ENCODE results near the gene MMAB. TPM values are rescaled to one million over a fixed set of nuclear protein-coding genes. Genes with fewer than 3 reads are reported as not detected.

The MMAB gene
- total RNA-seq = 126 and 129 TPM in 2 replicates

DNA sequence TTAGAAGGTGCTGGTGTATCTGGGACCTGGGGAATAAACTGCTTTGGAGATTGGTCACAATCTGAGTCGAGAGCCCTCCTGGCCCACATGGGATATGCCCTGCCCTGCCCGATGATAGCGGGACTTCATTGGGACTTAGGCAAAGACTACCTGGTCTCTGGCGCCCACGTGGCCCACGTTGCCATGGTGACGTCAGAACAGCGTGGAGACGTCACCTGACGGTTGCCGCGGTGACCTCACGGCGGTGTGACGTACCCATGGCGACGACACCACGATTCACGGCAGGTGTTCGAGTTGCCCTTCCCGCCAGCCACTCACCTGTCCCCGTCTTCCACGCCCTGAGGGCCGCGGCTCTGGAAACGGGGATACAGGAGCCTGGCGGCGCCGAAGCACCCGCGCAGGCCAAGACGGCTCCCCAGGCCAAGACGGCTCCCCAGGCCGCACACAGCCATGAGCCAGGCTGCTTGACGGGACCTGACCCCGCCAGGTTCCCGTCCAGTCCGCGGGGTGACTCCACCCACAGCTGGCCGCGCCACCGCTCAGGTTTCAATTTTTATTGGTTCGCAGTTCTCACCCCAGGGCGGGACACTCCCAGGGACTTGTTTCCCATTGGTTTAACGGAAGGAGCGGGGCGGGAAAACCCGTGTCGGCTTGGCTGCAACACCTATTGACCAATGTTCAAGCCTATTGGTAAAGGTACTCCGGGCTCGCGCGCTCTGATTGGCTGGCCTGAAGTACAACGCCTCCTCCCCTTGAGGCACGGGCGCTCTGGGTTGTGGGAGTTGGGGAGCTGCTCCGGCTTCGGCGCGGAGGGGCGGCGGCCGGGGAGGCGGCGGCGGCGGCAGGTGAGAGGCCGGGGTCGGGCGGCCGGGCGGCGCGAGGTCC is at the start of gene MMAB, which contains the start of gene MVK:
TSS of gene MMAB (minus strand) at position 476 of the 885 bp plus-strand sequence. CDS start at position 452, 24 bp downstream.
TSS of gene MVK (plus strand) at position 766 of the 885 bp plus-strand sequence. CDS start 1,029 bp downstream, outside the sequence.

Other genes starting within 250 kb of the MMAB start
- not detected in 2 replicates for gene MYO1H, start 225.6 kb downstream of the MMAB start, total RNA-seq
- gene KCTD10, start 96.2 kb downstream of the MMAB start, total RNA-seq = 57.2 and 65.2 TPM in 2 replicates
- 42.4 and 42.5 TPM in 2 replicates for gene UBE3B, start 95.9 kb downstream of the MMAB start, total RNA-seq
- 70.2 and 120 TPM in 2 replicates for gene MVK, start 290 bp upstream of the MMAB start, total RNA-seq
- gene FAM222A, start 140.3 kb upstream of the MMAB start, total RNA-seq = 0.58 and 0.71 TPM in 2 replicates

Measured in myometrial cell (primary cell).